Measurements from ENCODE around the gene CACNA1C.

- TF ChIP-seq CTCF (IDR thresholded peaks at IDR 0.05) (no peak), EP300 (IDR thresholded peaks at IDR 0.05) (no peak)
These were observed 168.3 kb downstream of the CACNA1C start for GRCh38 chr12:2221030-2221621.

Data from upper lobe of left lung (tissue), 4 donors.